ENCODE measurements around the gene DCLK1.

DNA sequence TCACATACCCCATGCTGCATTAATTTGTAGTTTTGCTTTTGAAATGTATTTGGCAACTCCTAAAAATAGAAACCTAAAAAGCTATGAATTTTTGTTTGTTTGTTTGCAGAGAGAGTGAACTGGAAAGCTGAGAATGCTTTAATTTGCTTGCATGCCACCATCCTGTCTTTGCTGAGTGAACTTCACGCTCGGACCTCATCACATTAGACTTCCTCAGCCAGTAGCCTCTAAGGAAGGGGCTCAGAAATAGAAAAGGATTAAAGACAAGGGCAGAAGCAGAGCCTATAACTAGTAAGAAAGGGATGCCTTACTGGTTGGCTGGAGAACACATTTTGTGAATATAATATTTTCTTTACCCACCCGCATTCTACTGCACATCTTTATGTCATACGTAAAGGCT is 275.1 kb downstream of the DCLK1 start:
- TF ChIP-seq, protein P1, sequence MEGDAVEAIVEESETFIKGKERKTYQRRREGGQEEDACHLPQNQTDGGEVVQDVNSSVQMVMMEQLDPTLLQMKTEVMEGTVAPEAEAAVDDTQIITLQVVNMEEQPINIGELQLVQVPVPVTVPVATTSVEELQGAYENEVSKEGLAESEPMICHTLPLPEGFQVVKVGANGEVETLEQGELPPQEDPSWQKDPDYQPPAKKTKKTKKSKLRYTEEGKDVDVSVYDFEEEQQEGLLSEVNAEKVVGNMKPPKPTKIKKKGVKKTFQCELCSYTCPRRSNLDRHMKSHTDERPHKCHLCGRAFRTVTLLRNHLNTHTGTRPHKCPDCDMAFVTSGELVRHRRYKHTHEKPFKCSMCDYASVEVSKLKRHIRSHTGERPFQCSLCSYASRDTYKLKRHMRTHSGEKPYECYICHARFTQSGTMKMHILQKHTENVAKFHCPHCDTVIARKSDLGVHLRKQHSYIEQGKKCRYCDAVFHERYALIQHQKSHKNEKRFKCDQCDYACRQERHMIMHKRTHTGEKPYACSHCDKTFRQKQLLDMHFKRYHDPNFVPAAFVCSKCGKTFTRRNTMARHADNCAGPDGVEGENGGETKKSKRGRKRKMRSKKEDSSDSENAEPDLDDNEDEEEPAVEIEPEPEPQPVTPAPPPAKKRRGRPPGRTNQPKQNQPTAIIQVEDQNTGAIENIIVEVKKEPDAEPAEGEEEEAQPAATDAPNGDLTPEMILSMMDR (conservative IDR thresholded peaks at IDR 0.05; ENCODE audit: low read length) = no peak
- TF ChIP-seq EZH2phosphoT487 (IDR thresholded peaks at IDR 0.05; ENCODE audit: borderline replicate concordance) = no peak

All from Loucy (cell line).